Measurements from ENCODE around the gene TTC4.
A peak's percentile ranks its signal among the peaks of the same experiment; 100 is the strongest.

Gene TTC4

GRCh38 chr1:54709547-54710292 is 5.9 kb upstream of the TTC4 start:
- Histone ChIP-seq H3K36me3 (ENCODE audit: insufficient read depth, low read length) (no peaks in the 10 kb centered on the region), H3K4me3 (no peak overlapping the region), H3K9ac (ENCODE audit: insufficient read length) (no peak overlapping the region), H3K27ac (no peak overlapping the region), H3K9me3 (ENCODE audit: low read depth, low read length) (no peaks in the 10 kb centered on the region)
- no peak for DNase-seq (ENCODE audit: low read depth, low spot score)
- TF ChIP-seq POLR2AphosphoS5 (IDR thresholded peaks at IDR 0.05; ENCODE audit: borderline replicate concordance, low read depth, low read length) (no peak), EZH2 (IDR thresholded peaks at IDR 0.05) (no peak), FOXP2 (optimal IDR thresholded peaks at IDR 0.05; ENCODE audit: control extremely low read depth, extremely low read length, insufficient read depth) (no peak)

GRCh38 chr1:54710434-54710833 is 5.2 kb upstream of the TTC4 start:
- Histone ChIP-seq H3K36me3 (ENCODE audit: insufficient read depth, low read length) (no peaks in the 10 kb centered on the region), H3K27ac (no peak overlapping the region), H3K4me3 (no peak overlapping the region), H3K9ac (ENCODE audit: insufficient read length) (no peak overlapping the region), H3K9me3 (ENCODE audit: low read depth, low read length) (no peaks in the 10 kb centered on the region)
- no peak for DNase-seq (ENCODE audit: low read depth, low spot score)
- TF ChIP-seq FOXP2 (optimal IDR thresholded peaks at IDR 0.05; ENCODE audit: control extremely low read depth, extremely low read length, insufficient read depth) (no peak), POLR2AphosphoS5 (IDR thresholded peaks at IDR 0.05; ENCODE audit: borderline replicate concordance, low read depth, low read length) (no peak), EZH2 (IDR thresholded peaks at IDR 0.05) (no peak)

- no peak overlapping the region for H3K4me3 ChIP-seq
These were observed 4.8 kb upstream of the TTC4 start for GRCh38 chr1:54710841-54711240.

GRCh38 chr1:54711536-54711935 is 4.1 kb upstream of the TTC4 start:
- Histone ChIP-seq H3K27ac (no peak overlapping the region), H3K36me3 (ENCODE audit: insufficient read depth, low read length) (no peaks in the 10 kb centered on the region), H3K4me3 (no peak overlapping the region), H3K9me3 (ENCODE audit: low read depth, low read length) (no peaks in the 10 kb centered on the region), H3K9ac (ENCODE audit: insufficient read length) (no peak overlapping the region)
- no peak for TF ChIP-seq EZH2 (IDR thresholded peaks at IDR 0.05)
- TF ChIP-seq FOXP2 (optimal IDR thresholded peaks at IDR 0.05; ENCODE audit: control extremely low read depth, extremely low read length, insufficient read depth), result no peak
- TF ChIP-seq POLR2AphosphoS5 (IDR thresholded peaks at IDR 0.05; ENCODE audit: borderline replicate concordance, low read depth, low read length), result no peak
- no peak for DNase-seq (ENCODE audit: low read depth, low spot score)

More at GRCh38 chr1:54710841-54711240, 4.8 kb upstream of the TTC4 start:
- H3K9me3 ChIP-seq (ENCODE audit: low read depth, low read length), result no peaks in the 10 kb centered on the region
- H3K9ac ChIP-seq (ENCODE audit: insufficient read length), result no peak overlapping the region
- H3K27ac ChIP-seq, result no peak overlapping the region
- TF ChIP-seq EZH2 (IDR thresholded peaks at IDR 0.05), result no peak
- no peak for TF ChIP-seq POLR2AphosphoS5 (IDR thresholded peaks at IDR 0.05; ENCODE audit: borderline replicate concordance, low read depth, low read length)
- no peak for TF ChIP-seq FOXP2 (optimal IDR thresholded peaks at IDR 0.05; ENCODE audit: control extremely low read depth, extremely low read length, insufficient read depth)
- DNase-seq (ENCODE audit: low read depth, low spot score), result no peak
- H3K36me3 ChIP-seq (ENCODE audit: insufficient read depth, low read length), result no peaks in the 10 kb centered on the region

- peak overlapping the region; percentile 96 for H3K4me3 ChIP-seq
- no peak overlapping the region for H3K27ac ChIP-seq
- DNase-seq (ENCODE audit: low read depth, low spot score), result no peak
- TF ChIP-seq EZH2 (IDR thresholded peaks at IDR 0.05) (no peak), POLR2AphosphoS5 (IDR thresholded peaks at IDR 0.05; ENCODE audit: borderline replicate concordance, low read depth, low read length) (no peak), FOXP2 (optimal IDR thresholded peaks at IDR 0.05; ENCODE audit: control extremely low read depth, extremely low read length, insufficient read depth) (no peak)
- peaks cover 25% of the 10 kb centered on the region for H3K36me3 ChIP-seq (ENCODE audit: insufficient read depth, low read length)
- H3K9me3 ChIP-seq (ENCODE audit: low read depth, low read length), result no peaks in the 10 kb centered on the region
- peak overlapping the region; percentile 34 for H3K9ac ChIP-seq (ENCODE audit: insufficient read length)
These were observed 674 bp upstream of the TTC4 start for GRCh38 chr1:54714881-54715492.

- DNase-seq (ENCODE audit: low read depth, low spot score), result no peak
- TF ChIP-seq EZH2 (IDR thresholded peaks at IDR 0.05), result no peak
- no peak for TF ChIP-seq FOXP2 (optimal IDR thresholded peaks at IDR 0.05; ENCODE audit: control extremely low read depth, extremely low read length, insufficient read depth)
- no peak for TF ChIP-seq POLR2AphosphoS5 (IDR thresholded peaks at IDR 0.05; ENCODE audit: borderline replicate concordance, low read depth, low read length)
- Histone ChIP-seq H3K9me3 (ENCODE audit: low read depth, low read length) (no peaks in the 10 kb centered on the region), H3K27ac (peak overlapping the region; percentile 22; the same call in 1 of the 2 replicates), H3K36me3 (ENCODE audit: insufficient read depth, low read length) (peaks cover 38% of the 10 kb centered on the region), H3K9ac (ENCODE audit: insufficient read length) (peak overlapping the region; percentile 93), H3K4me3 (peak overlapping the region; percentile 96)
These were observed 812 bp downstream of the TTC4 start for GRCh38 chr1:54716299-54717047.

GRCh38 chr1:54721719-54722118 is 6.1 kb downstream of the TTC4 start:
- Histone ChIP-seq H3K9me3 (ENCODE audit: low read depth, low read length) (no peaks in the 10 kb centered on the region), H3K4me3 (no peak overlapping the region), H3K27ac (no peak overlapping the region), H3K9ac (ENCODE audit: insufficient read length) (no peak overlapping the region), H3K36me3 (ENCODE audit: insufficient read depth, low read length) (peaks cover 90% of the 10 kb centered on the region)
- TF ChIP-seq POLR2AphosphoS5 (IDR thresholded peaks at IDR 0.05; ENCODE audit: borderline replicate concordance, low read depth, low read length) (no peak), FOXP2 (optimal IDR thresholded peaks at IDR 0.05; ENCODE audit: control extremely low read depth, extremely low read length, insufficient read depth) (no peak), EZH2 (IDR thresholded peaks at IDR 0.05) (no peak)
- DNase-seq (ENCODE audit: low read depth, low spot score), result no peak

GRCh38 chr1:54723985-54724384 is 8.3 kb downstream of the TTC4 start:
- Histone ChIP-seq H3K9ac (ENCODE audit: insufficient read length) (no peak overlapping the region), H3K27ac (no peak overlapping the region), H3K36me3 (ENCODE audit: insufficient read depth, low read length) (peaks cover 82% of the 10 kb centered on the region), H3K4me3 (no peak overlapping the region), H3K9me3 (ENCODE audit: low read depth, low read length) (no peaks in the 10 kb centered on the region)
- TF ChIP-seq EZH2 (IDR thresholded peaks at IDR 0.05) (no peak), POLR2AphosphoS5 (IDR thresholded peaks at IDR 0.05; ENCODE audit: borderline replicate concordance, low read depth, low read length) (no peak), FOXP2 (optimal IDR thresholded peaks at IDR 0.05; ENCODE audit: control extremely low read depth, extremely low read length, insufficient read depth) (no peak)
- DNase-seq (ENCODE audit: low read depth, low spot score), result no peak
